GM23248 (cell line): ENCODE measurements around the gene ATG13.

ENCODE experiments used
- EZH2 ChIP-seq: fragments of 200-600 bp; sonication (generic); IDR thresholded peaks from 2 replicates; pipeline ENCODE4 v1.6.1; 2018; ENCODE audit warnings: antibody characterized with exemption, mild to moderate bottlenecking; ENCODE audit not compliant: insufficient read depth, poor library complexity, severe bottlenecking
- EZH2phosphoT487 ChIP-seq: fragments of 200-600 bp; sonication (generic); IDR thresholded peaks from 2 replicates; pipeline ENCODE4 v1.6.1; 2018; ENCODE audit warnings: antibody characterized with exemption, moderate library complexity, mild to moderate bottlenecking, low read depth; ENCODE audit not compliant: insufficient read depth

DNA sequence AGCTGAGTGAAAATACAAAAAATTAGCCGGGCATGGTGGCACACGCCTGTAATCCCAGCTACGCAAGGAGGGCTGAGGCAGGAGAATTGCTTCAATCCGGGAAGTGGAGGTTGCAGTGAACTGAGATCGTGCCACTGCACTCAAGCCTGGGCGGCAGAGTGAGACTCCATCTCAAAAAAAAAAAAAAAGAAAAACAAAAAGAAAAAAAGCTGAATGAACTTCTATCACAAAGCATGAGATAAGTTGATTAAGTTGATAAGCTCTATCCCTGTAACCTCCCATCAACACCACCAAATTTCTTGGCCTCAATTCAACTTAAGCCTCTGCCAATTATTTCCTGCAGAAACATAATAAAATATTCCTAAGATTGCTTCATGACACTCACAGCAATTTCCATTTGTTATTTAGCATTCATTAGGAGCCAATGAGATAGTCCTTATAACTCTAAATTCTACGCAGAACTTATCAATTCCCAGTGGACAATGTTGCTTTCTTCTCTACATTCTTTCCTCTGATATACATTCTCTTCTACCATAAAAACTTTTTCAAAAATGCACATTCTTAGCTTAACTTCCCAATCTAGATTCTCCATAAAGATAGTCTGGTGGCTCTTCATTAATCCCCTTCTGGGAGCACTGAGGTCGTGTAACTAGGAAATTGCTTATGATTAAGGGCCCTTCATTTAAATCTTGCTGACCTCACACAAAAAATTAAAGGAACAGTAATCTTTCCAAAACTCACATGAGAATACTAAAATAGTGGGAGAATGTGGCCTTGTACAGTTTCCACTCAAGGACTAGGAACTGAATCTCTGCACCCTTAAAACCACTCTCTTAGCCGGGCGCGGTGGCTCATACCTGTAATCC is 26.4 kb upstream of the ATG13 start:
- TF ChIP-seq EZH2 = no peak
- no peak for TF ChIP-seq EZH2phosphoT487
